HFF-Myc (cell line): ENCODE measurements around the gene HPCAL1.

ENCODE experiments used
- DNase-seq: peaks from one replicate; pipeline ENCODE4 v3.0.0-alpha.2; 2011; ENCODE audit warnings: low read depth; ENCODE audit errors: extremely low read depth
- H3K4me3 ChIP-seq: replicated peaks from 2 replicates; pipeline ENCODE4 v1.5.1; 2011; ENCODE audit warnings: low read depth, mild to moderate bottlenecking, control low read depth, low read length
- CTCF ChIP-seq: IDR thresholded peaks from 2 replicates; pipeline ENCODE4 v1.5.1; 2012; ENCODE audit warnings: mild to moderate bottlenecking, low read depth, low read length, control low read depth; ENCODE audit errors: missing control alignments

HPCAL1 gene

GRCh38 chr2:10377052-10377746 is 74.5 kb downstream of the HPCAL1 start:
- H3K4me3 ChIP-seq, result no peak overlapping the region
- no peak for TF ChIP-seq CTCF
- DNase-seq, result no peak

GRCh38 chr2:10377747-10378085 is 75.0 kb downstream of the HPCAL1 start:
- no peak for DNase-seq
- no peak overlapping the region for H3K4me3 ChIP-seq
- no peak for TF ChIP-seq CTCF

- no peak for TF ChIP-seq CTCF
- no peak overlapping the region for H3K4me3 ChIP-seq
- DNase-seq, result no peak
These were observed 75.5 kb downstream of the HPCAL1 start for GRCh38 chr2:10378189-10378588.

- DNase-seq, result no peak
These were observed 77.6 kb downstream of the HPCAL1 start for GRCh38 chr2:10380048-10380926.

GRCh38 chr2:10381997-10382353 is 79.3 kb downstream of the HPCAL1 start:
- TF ChIP-seq CTCF, result no peak
- no peak for DNase-seq
- no peak overlapping the region for H3K4me3 ChIP-seq

More at GRCh38 chr2:10380048-10380926, 77.6 kb downstream of the HPCAL1 start:
- H3K4me3 ChIP-seq, result no peak overlapping the region
- TF ChIP-seq CTCF, result no peak

GRCh38 chr2:10382354-10383061 is 79.8 kb downstream of the HPCAL1 start:
- DNase-seq, result no peak
- no peak overlapping the region for H3K4me3 ChIP-seq
- TF ChIP-seq CTCF, result no peak
